ENCODE results near the gene YTHDF2. TPM values are rescaled to one million over a fixed set of nuclear protein-coding genes. Genes with fewer than 3 reads are reported as not detected.
"Not testable (repeated sequence)": the region's sequence is repeated elsewhere in the genome, so short reads cannot be mapped to it uniquely, and the experiment has no call there.

The YTHDF2 gene
- total RNA-seq, 6 experiments from 2014 or later = 66.9 to 88.2 (median 76.6) TPM

DNA sequence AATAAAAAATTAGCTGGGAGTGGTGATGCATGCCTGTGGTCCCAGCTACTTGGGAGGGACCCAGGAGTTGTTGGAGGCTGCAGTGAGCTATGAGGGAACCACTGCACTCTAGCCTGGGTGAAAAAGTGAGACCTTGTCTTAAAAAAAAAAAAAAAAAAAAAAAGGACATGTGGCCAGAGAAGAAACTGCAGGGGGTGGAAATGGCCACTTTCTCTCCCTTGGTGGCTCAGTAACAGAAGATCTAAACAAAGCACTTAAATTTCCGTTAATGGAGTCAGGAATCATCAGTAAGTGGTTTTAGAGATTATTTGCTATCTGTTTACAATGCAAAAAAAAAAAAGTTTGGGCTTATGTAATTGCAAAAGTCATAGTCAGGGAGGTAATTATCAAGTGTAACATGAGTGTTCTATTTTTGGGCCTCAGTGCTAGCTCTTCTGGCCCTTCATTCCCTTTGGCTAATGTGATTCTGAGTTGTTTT lies 55.9 kb downstream of the YTHDF2 start:
- Mint-ChIP-seq H3K4me1 (ENCODE audit: low read depth) (no peaks in the 10 kb centered on the region), H3K27me3 (ENCODE audit: insufficient read depth) (peaks cover 45% of the 10 kb centered on the region), H3K36me3 (ENCODE audit: low read depth) (no peaks in the 10 kb centered on the region), H3K9me3 (no peaks in the 10 kb centered on the region), H3K27ac (no peak overlapping the region), H3K4me3 (no peak overlapping the region)
- TF ChIP-seq, protein P1, sequence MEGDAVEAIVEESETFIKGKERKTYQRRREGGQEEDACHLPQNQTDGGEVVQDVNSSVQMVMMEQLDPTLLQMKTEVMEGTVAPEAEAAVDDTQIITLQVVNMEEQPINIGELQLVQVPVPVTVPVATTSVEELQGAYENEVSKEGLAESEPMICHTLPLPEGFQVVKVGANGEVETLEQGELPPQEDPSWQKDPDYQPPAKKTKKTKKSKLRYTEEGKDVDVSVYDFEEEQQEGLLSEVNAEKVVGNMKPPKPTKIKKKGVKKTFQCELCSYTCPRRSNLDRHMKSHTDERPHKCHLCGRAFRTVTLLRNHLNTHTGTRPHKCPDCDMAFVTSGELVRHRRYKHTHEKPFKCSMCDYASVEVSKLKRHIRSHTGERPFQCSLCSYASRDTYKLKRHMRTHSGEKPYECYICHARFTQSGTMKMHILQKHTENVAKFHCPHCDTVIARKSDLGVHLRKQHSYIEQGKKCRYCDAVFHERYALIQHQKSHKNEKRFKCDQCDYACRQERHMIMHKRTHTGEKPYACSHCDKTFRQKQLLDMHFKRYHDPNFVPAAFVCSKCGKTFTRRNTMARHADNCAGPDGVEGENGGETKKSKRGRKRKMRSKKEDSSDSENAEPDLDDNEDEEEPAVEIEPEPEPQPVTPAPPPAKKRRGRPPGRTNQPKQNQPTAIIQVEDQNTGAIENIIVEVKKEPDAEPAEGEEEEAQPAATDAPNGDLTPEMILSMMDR (IDR thresholded peaks at IDR 0.05) = peak; percentile 56
- no peak for DNase-seq

- DNase-seq; H3K4me1 Mint-ChIP-seq (ENCODE audit: low read depth); H3K27ac Mint-ChIP-seq; H3K36me3 Mint-ChIP-seq (ENCODE audit: low read depth); H3K9me3 Mint-ChIP-seq; H3K4me3 Mint-ChIP-seq: not testable (repeated sequence)
- H3K27me3 Mint-ChIP-seq (ENCODE audit: insufficient read depth) = peaks cover 39% of the 10 kb centered on the region
These were observed 57.8 kb downstream of the YTHDF2 start for GRCh38 chr1:28794582-28794981.

DNA sequence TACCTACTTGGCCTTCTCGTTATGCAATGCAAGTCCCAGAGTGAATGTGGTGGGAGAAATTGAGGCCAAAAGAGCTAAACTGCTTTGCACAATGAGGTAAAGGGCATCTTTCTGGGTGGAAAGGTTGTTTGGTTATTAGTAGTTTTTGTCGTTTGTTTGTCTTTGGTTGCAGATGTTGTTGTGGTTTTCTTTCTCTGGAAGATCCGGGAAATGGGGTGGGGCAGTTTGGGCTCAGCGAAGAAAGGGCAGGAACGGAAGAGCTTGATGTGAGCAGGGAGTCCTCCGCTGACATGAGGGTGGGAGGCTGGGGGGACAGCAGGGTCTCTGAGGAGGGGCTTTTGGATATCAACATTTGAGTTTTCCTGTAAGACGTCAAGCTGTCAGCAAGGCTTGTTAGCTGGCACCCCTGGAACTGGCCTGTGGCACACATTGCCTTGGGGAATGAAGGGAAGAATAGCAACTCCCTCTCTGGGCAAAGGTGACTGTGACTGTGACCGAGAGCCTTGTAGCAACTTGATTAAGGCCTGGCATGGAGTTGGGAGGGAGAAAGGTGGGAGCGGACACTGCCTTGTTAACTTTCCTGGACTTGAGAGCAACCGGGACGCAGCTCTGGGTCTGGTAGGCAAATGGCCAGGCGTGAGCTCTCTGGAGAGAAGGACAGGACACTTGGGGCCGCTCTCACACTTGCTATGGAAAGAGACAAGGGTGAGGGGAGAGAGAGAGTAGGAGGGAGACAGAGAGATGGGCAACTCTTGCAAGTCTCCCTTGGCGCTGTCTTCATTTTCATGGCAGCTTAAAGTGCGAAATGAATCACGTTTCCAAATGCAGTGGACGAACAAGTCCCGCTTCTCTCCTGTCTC lies 59.8 kb downstream of the YTHDF2 start:
- H3K9me3 Mint-ChIP-seq = no peaks in the 10 kb centered on the region
- H3K4me1 Mint-ChIP-seq (ENCODE audit: low read depth) = no peaks in the 10 kb centered on the region
- H3K36me3 Mint-ChIP-seq (ENCODE audit: low read depth) = no peaks in the 10 kb centered on the region
- DNase-seq = no peak
- H3K27me3 Mint-ChIP-seq (ENCODE audit: insufficient read depth) = peaks cover 27% of the 10 kb centered on the region
- H3K4me3 Mint-ChIP-seq = no peak overlapping the region
- TF ChIP-seq, protein P1 (IDR thresholded peaks at IDR 0.05) = no peak
- H3K27ac Mint-ChIP-seq = no peak overlapping the region

- Mint-ChIP-seq H3K36me3 (ENCODE audit: low read depth) (no peaks in the 10 kb centered on the region), H3K4me3 (no peak overlapping the region), H3K27me3 (ENCODE audit: insufficient read depth) (peaks cover 23% of the 10 kb centered on the region), H3K27ac (no peak overlapping the region), H3K4me1 (ENCODE audit: low read depth) (no peaks in the 10 kb centered on the region), H3K9me3 (no peaks in the 10 kb centered on the region; the same call in 1 of the 2 replicates)
- TF ChIP-seq, protein P1 (IDR thresholded peaks at IDR 0.05) = no peak
- no peak for DNase-seq
These were observed 63.6 kb downstream of the YTHDF2 start for GRCh38 chr1:28800324-28800723.

DNA sequence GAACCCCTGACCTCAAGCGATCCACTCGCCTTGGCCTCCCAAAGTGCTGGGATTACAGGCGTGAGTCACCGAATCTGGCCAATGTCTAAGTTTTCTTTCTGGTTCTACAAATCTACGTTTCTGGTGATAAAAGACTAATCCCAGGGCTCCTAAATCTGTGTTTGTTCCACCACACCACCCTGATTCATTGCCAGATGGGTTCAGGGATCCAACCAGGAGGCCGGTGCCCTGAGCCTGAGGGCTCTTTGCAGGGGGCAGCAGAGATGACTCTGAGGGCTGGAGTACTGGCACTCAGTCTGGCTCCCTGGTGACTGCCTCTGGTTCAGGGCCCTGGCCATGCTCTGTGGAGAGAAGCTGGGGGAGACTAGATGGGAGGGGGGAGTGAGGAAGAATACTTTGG lies 64.7 kb downstream of the YTHDF2 start:
- DNase-seq = no peak
- H3K36me3 Mint-ChIP-seq (ENCODE audit: low read depth) = no peaks in the 10 kb centered on the region
- no peaks in the 10 kb centered on the region for H3K4me1 Mint-ChIP-seq (ENCODE audit: low read depth)
- H3K27me3 Mint-ChIP-seq (ENCODE audit: insufficient read depth) = peaks cover 32% of the 10 kb centered on the region
- H3K27ac Mint-ChIP-seq = no peak overlapping the region
- H3K4me3 Mint-ChIP-seq = no peak overlapping the region
- no peaks in the 10 kb centered on the region; the same call in 1 of the 2 replicates for H3K9me3 Mint-ChIP-seq
- TF ChIP-seq, protein P1 (IDR thresholded peaks at IDR 0.05) = no peak

DNA sequence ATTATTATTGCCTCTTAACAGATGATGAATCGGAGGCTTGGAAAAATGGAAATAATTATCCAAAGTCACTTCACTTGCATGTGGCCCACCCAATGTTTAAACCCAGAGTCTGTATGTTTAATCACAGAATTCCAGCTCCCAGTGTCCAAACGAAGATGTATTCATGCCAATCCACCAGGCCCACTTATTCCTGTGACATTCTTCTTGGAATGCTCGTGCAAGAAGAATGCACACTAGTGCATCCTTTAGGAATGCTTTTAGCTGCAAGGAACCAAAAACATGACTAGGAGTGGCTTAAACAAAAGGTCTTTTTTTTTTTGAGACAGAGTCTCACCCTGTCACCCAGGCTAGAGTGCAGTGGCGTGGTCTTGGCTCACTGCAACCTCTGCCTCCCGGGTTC lies 66.3 kb downstream of the YTHDF2 start:
- Mint-ChIP-seq H3K27me3 (ENCODE audit: insufficient read depth) (peaks cover 22% of the 10 kb centered on the region), H3K36me3 (ENCODE audit: low read depth) (no peaks in the 10 kb centered on the region), H3K9me3 (no peaks in the 10 kb centered on the region; the same call in 1 of the 2 replicates), H3K4me1 (ENCODE audit: low read depth) (no peaks in the 10 kb centered on the region), H3K4me3 (no peak overlapping the region), H3K27ac (no peak overlapping the region)
- DNase-seq = no peak
- TF ChIP-seq, protein P1 (IDR thresholded peaks at IDR 0.05) = no peak
